Gastrocnemius medialis (tissue), 4 donors: ENCODE results near the gene HSPB7. TPM values are rescaled to one million over a fixed set of nuclear protein-coding genes. Genes with fewer than 3 reads are reported as not detected.

Source experiments
- ATAC-seq, 2 donors: fragments of 150-250 bp; one replicate each; pipeline ENCODE4 v1.9.1; 2016
- DNase-seq, 2 donors: peaks; one replicate each; pipeline ENCODE4 v3.0.0-alpha.2; 2019
- H3K27ac ChIP-seq, 4 donors: fragments of 200-600 bp; sonication (generic); 1 replicate in 1 of 4; 2 replicates in 3 of 4; pipeline ENCODE4 v1.5.1; 2016 to 2018; ENCODE audit warnings: mild to moderate bottlenecking in 2 of 4, moderate library complexity in 1 of 4
- H3K27me3 ChIP-seq, 3 donors: fragments of 200-600 bp; sonication (generic) in 2 of 3; 1 replicate in 1 of 3; 2 replicates in 2 of 3; pipeline versions ENCODE4 v1.5.1 to v1.6.0; 2016 to 2019; ENCODE audit warnings: mild to moderate bottlenecking in 1 of 3, moderate library complexity in 1 of 3
- H3K36me3 ChIP-seq, 2 donors: fragments of 200-600 bp; sonication (generic) in 1 of 2; one replicate each; pipeline ENCODE4 v1.5.1; 2017 to 2018
- H3K4me1 ChIP-seq, 2 donors: fragments of 200-600 bp; sonication (generic) in 1 of 2; one replicate each; pipeline ENCODE4 v1.5.1; 2016 to 2017; ENCODE audit warnings: mild to moderate bottlenecking in 2 of 2
- H3K4me3 ChIP-seq, 4 donors: fragments of 200-600 bp; sonication (generic) in 3 of 4; 1 replicate in 1 of 4; 2 replicates in 3 of 4; pipeline ENCODE4 v1.5.1; 2016 to 2019; ENCODE audit warnings: mild to moderate bottlenecking in 2 of 4
- H3K9me3 ChIP-seq, 3 donors: fragments of 200-600 bp; sonication (generic) in 2 of 3; 1 replicate in 1 of 3; 2 replicates in 2 of 3; pipeline ENCODE4 v1.5.1; 2016 to 2019
- CTCF ChIP-seq, 5 experiments: fragments of 450-650 bp in 3 of 5; fragments of 200-600 bp in 2 of 5; sonication (generic) in 2 of 5; IDR thresholded peaks in 4 of 5; conservative IDR thresholded peaks in 1 of 5; 1 replicate in 4 of 5; 2 replicates in 1 of 5; pipeline ENCODE4 v1.5.1; 2016 to 2019; ENCODE audit warnings: antibody characterized with exemption in 5 of 5, mild to moderate bottlenecking in 3 of 5, moderate library complexity in 3 of 5
- POLR2A ChIP-seq, 2 donors: fragments of 450-650 bp; IDR thresholded peaks; one replicate each; pipeline ENCODE4 v1.6.1; 2017; ENCODE audit warnings: antibody characterized with exemption in 2 of 2, mild to moderate bottlenecking in 2 of 2, moderate library complexity in 2 of 2
- in situ Hi-C, 4 donors: fragments of 200-750 bp; cut with MboI; loops; one replicate each; pipeline versions ENCODE4 v1.15.0 to v1.8.0; 2017; ENCODE audit warnings: low sequenced_read_pairs in 4 of 4
- intact Hi-C: fragments of 100-400 bp; cut with DNase I; formaldehyde crosslinking; loops from one replicate; pipeline ENCODE4 v1.15.1; 2023; ENCODE audit warnings: low total_unique reads
- total RNA-seq, 4 donors: library from RNA; depleted of rRNA; stranded (reverse); fragments of >200 nt; gene quantifications; one replicate each; pipeline versions ENCODE4 v1.1.0 to v1.2.3, GENCODE V29; 2016

HSPB7 gene
- total RNA-seq, 4 donors from 2014 or later = 355 to 1,466 (median 716) TPM

GRCh38 chr1:16015960-16016901 is 1.6 kb downstream of the HSPB7 start:
- peak overlapping the region; percentile 68 to 82 (median 76) for H3K4me3 ChIP-seq
- ATAC-seq (peak; percentile 8 to 15), DNase-seq (peak; percentile 88 to 95)
- TF ChIP-seq CTCF (IDR thresholded peaks at IDR 0.05 in 4 of 5, conservative IDR thresholded peaks at IDR 0.05 in 1 of 5) (no peak), POLR2A (IDR thresholded peaks at IDR 0.05) (peak in 1 of 2 donors; percentile 86)
- intact Hi-C loops = loop anchor here (5.0 to 10.0 kb wide), 3 partner anchors 301 to 1099 kb away; partner anchors contain the start of genes DDI2 and PADI2
- peaks cover 47 to 64% of the 10 kb centered on the region in 2 donors for H3K4me1 ChIP-seq
- H3K27ac ChIP-seq = peak overlapping the region; percentile 97 to 100 (median 98)
- no peaks in the 10 kb centered on the region for H3K36me3 ChIP-seq
- H3K9me3 ChIP-seq = no peaks in the 10 kb centered on the region
- no peaks in the 10 kb centered on the region for H3K27me3 ChIP-seq
- in situ Hi-C loops = no loop called here

GRCh38 chr1:16015491-16015890 is 2.4 kb downstream of the HSPB7 start:
- no peaks in the 10 kb centered on the region for H3K36me3 ChIP-seq
- TF ChIP-seq POLR2A (IDR thresholded peaks at IDR 0.05) (no peak), CTCF (IDR thresholded peaks at IDR 0.05 in 4 of 5, conservative IDR thresholded peaks at IDR 0.05 in 1 of 5) (no peak)
- DNase-seq (peak in 1 of 2 donors; percentile 65), ATAC-seq (no peak)
- intact Hi-C loops (loop anchor here (5.0 to 10.0 kb wide), 3 partner anchors 301 to 1099 kb away; partner anchors contain the start of genes DDI2 and PADI2), in situ Hi-C loops (no loop called here)
- no peaks in the 10 kb centered on the region for H3K9me3 ChIP-seq
- H3K4me1 ChIP-seq = peaks cover 45 to 62% of the 10 kb centered on the region in 2 donors
- H3K4me3 ChIP-seq = peak overlapping the region; percentile 68 to 82 (median 76)
- H3K27me3 ChIP-seq = no peaks in the 10 kb centered on the region
- H3K27ac ChIP-seq = peak overlapping the region; percentile 97 to 100 (median 98)

- H3K27ac ChIP-seq = peak overlapping the region; percentile 97 to 100 (median 98)
- H3K36me3 ChIP-seq = no peaks in the 10 kb centered on the region
- no peak for ATAC-seq
- peak overlapping the region; percentile 68 to 82 (median 76) for H3K4me3 ChIP-seq
- no peak for TF ChIP-seq CTCF (IDR thresholded peaks at IDR 0.05 in 4 of 5, conservative IDR thresholded peaks at IDR 0.05 in 1 of 5)
- peak in 1 of 2 donors; percentile 64 for TF ChIP-seq POLR2A (IDR thresholded peaks at IDR 0.05)
- no peaks in the 10 kb centered on the region for H3K27me3 ChIP-seq
- no peaks in the 10 kb centered on the region for H3K9me3 ChIP-seq
- H3K4me1 ChIP-seq = peaks cover 38 to 55% of the 10 kb centered on the region in 2 donors
- in situ Hi-C loops (no loop called here), intact Hi-C loops (loop anchor here (5.0 to 10.0 kb wide), 3 partner anchors 300 to 1100 kb away; partner anchors contain the start of genes DDI2 and PADI2)
- peak; percentile 77 to 87 for DNase-seq
These were observed 3.0 kb downstream of the HSPB7 start for GRCh38 chr1:16014509-16015482.

- H3K27ac ChIP-seq = peak overlapping the region; percentile 97 to 100 (median 98)
- in situ Hi-C loops = no loop called here
- H3K27me3 ChIP-seq = no peaks in the 10 kb centered on the region
- DNase-seq (peak in 1 of 2 donors; percentile 43), ATAC-seq (no peak)
- intact Hi-C loops = loop anchor here (10.0 kb wide), 2 partner anchors 299 to 1101 kb away; partner anchors contain the start of gene PADI2
- H3K4me1 ChIP-seq = peaks cover 32 to 48% of the 10 kb centered on the region in 2 donors
- H3K4me3 ChIP-seq = peak overlapping the region; percentile 43 to 77 (median 72)
- TF ChIP-seq CTCF (IDR thresholded peaks at IDR 0.05 in 4 of 5, conservative IDR thresholded peaks at IDR 0.05 in 1 of 5) = no peak
- no peak for TF ChIP-seq POLR2A (IDR thresholded peaks at IDR 0.05)
- H3K9me3 ChIP-seq = no peaks in the 10 kb centered on the region
- H3K36me3 ChIP-seq = no peaks in the 10 kb centered on the region
These were observed 4.0 kb downstream of the HSPB7 start for GRCh38 chr1:16013908-16014258.
